Activated CD4-positive, alpha-beta T cell treated with anti-CD3 and anti-CD28 coated beads for 36 hours (primary cell): Measurements from ENCODE around the gene GNB1. TPM values are rescaled to one million over a fixed set of nuclear protein-coding genes. Genes with fewer than 3 reads are reported as not detected.
"Not testable (repeated sequence)": the region's sequence is repeated elsewhere in the genome, so short reads cannot be mapped to it uniquely, and the experiment has no call there.

Experiments
- ATAC-seq: fragments of 200-7000 bp; cut with Tn5 transposase; one replicate; pipeline ENCODE4 v1.10.0; 2021; ENCODE audit warnings: mild to moderate bottlenecking, moderate library complexity
- CTCF ChIA-PET: fragments of 350-600 bp; sonication (Branson Sonifier 250); formaldehyde crosslinking; loops from one replicate; lab custom pipeline; 2021; ENCODE audit warnings: antibody characterized with exemption; lab: Charles Lee
- POLR2A ChIA-PET: fragments of 350-600 bp; sonication (Branson Sonifier 250); formaldehyde crosslinking; loops from one replicate; lab custom pipeline; 2021; ENCODE audit warnings: antibody characterized with exemption, inconsistent platforms; lab: Charles Lee
- DNase-seq: peaks from one replicate; pipeline ENCODE4 v3.0.0-alpha.2; 2020
- H3K27ac Mint-ChIP-seq: one replicate; pipeline ENCODE4 v1.8.0; 2021; ENCODE audit warnings: mixed read lengths
- H3K27me3 Mint-ChIP-seq: one replicate; pipeline ENCODE4 v1.8.0; 2021; ENCODE audit warnings: mixed read lengths
- H3K36me3 Mint-ChIP-seq: one replicate; pipeline ENCODE4 v1.8.0; 2021; ENCODE audit warnings: low read depth, mixed read lengths
- H3K4me1 Mint-ChIP-seq: one replicate; pipeline ENCODE4 v1.8.0; 2021; ENCODE audit warnings: mixed read lengths
- H3K4me3 Mint-ChIP-seq: one replicate; pipeline ENCODE4 v1.8.0; 2021; ENCODE audit warnings: mild to moderate bottlenecking, moderate library complexity, mixed read lengths
- H3K9me3 Mint-ChIP-seq: one replicate; pipeline ENCODE4 v1.8.0; 2021; ENCODE audit warnings: low read depth, mixed read lengths
- intact Hi-C, 2 experiments: fragments of 100-400 bp; cut with DNase I in 1 of 2; cut with micrococcal nuclease in 1 of 2; formaldehyde crosslinking; loops; one replicate each; pipeline versions ENCODE4 v1.14.2 to v1.15.1; 2022 to 2024; cut with DNase I, micrococcal nuclease
- total RNA-seq, 2 experiments: library from RNA; stranded (reverse); gene quantifications; one replicate each; pipeline ENCODE4 v1.2.3, GENCODE V29; 2021

The GNB1 gene
- total RNA-seq, 2 experiments from 2014 or later: 347 to 669 TPM

GRCh38 chr1:1893291-1893985 lies 2.6 kb upstream of the GNB1 start:
- ATAC-seq (no peak), DNase-seq (no peak)
- no peak overlapping the region for H3K27ac Mint-ChIP-seq
- H3K36me3 Mint-ChIP-seq: peaks cover 18% of the 10 kb centered on the region
- peak overlapping the region; percentile 30 for H3K4me3 Mint-ChIP-seq
- CTCF ChIA-PET: interaction anchor here (0.7 kb wide), 1 partner anchor 19 kb away, joined by 3 read pairs; no protein-coding TSS in a partner anchor
- H3K9me3 Mint-ChIP-seq: no peaks in the 10 kb centered on the region
- POLR2A ChIA-PET: no interaction called here
- H3K4me1 Mint-ChIP-seq: peaks cover 33% of the 10 kb centered on the region
- intact Hi-C loops: loop anchor here in 1 of 2 experiments (5.0 kb wide), 1 partner anchor 851 kb away; no protein-coding TSS in a partner anchor
- H3K27me3 Mint-ChIP-seq: no peaks in the 10 kb centered on the region

- H3K36me3 Mint-ChIP-seq: peaks cover 22% of the 10 kb centered on the region
- H3K4me1 Mint-ChIP-seq: peaks cover 40% of the 10 kb centered on the region
- DNase-seq (no peak), ATAC-seq (no peak)
- H3K27ac Mint-ChIP-seq: peak overlapping the region; percentile 84
- no peaks in the 10 kb centered on the region for H3K27me3 Mint-ChIP-seq
- intact Hi-C loops: loop anchor here in 1 of 2 experiments (5.0 kb wide), 1 partner anchor 850 kb away; no protein-coding TSS in a partner anchor
- H3K9me3 Mint-ChIP-seq: no peaks in the 10 kb centered on the region
- ChIA-PET CTCF (no interaction called here), POLR2A (interaction anchor here (1.2 to 1.8 kb wide), 2 partner anchors 16 to 112 kb away, joined by 3 to 4 read pairs; no protein-coding TSS in a partner anchor)
- peak overlapping the region; percentile 88 for H3K4me3 Mint-ChIP-seq
Observed at GRCh38 chr1:1892763-1893120, 1.9 kb upstream of the GNB1 start.

- CTCF ChIA-PET: interaction anchor here (0.6 to 0.8 kb wide), 2 partner anchors 13 to 16 kb away, joined by 3 to 6 read pairs; no protein-coding TSS in a partner anchor
- H3K4me3 Mint-ChIP-seq: peak overlapping the region; percentile 88
- no peaks in the 10 kb centered on the region for H3K27me3 Mint-ChIP-seq
- H3K4me1 Mint-ChIP-seq: peaks cover 45% of the 10 kb centered on the region
- POLR2A ChIA-PET: interaction anchor here (1.2 to 1.8 kb wide), 2 partner anchors 17 to 112 kb away, joined by 3 to 4 read pairs; no protein-coding TSS in a partner anchor
- H3K36me3 Mint-ChIP-seq: peaks cover 22% of the 10 kb centered on the region
- H3K27ac Mint-ChIP-seq: peak overlapping the region; percentile 84
- intact Hi-C loops: loop anchor here in 1 of 2 experiments (5.0 kb wide), 1 partner anchor 850 kb away; no protein-coding TSS in a partner anchor
- no peak for ATAC-seq
- no peak for DNase-seq
- no peaks in the 10 kb centered on the region for H3K9me3 Mint-ChIP-seq
Observed at GRCh38 chr1:1892079-1892762, 1.3 kb upstream of the GNB1 start.

DNA sequence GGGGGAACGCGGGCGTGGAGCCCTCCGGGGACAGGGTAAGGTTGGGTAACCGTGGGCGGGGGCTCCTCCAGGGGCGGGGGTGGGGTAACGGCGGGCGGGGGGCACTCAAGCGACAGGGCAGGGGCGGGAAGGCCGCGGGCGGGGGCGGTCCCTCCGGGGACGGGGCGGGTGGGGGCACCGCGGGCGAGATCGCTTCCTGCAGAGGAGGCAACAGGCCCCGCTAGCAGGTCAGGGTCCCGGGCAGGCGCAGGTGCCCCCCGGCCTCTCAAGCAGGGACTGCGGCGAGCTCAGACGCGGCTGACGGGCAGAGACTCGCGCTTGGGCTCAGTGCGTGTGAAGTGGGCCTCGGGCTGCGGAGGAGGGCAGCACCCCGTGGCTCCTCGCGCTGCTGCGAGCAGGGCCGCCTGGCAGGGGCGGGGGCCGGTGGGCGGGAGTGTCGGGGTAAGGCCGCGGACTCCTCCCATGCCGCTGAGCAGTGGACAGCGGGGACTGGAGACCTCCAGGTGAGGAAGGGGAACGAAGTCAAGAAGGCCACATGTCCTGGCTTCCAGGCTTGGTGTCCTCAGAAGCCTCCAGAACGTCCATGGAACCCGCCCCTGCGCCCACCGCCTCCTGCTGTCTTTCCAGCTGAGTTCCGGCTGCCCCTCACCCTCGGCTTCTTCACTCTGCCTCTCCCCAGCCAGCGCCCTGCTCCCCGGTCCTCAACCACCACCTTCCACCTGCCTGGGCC lies 627 bp upstream of the GNB1 start:
- H3K36me3 Mint-ChIP-seq: peaks cover 22% of the 10 kb centered on the region
- peaks cover 49% of the 10 kb centered on the region for H3K4me1 Mint-ChIP-seq
- peak overlapping the region; percentile 88 for H3K4me3 Mint-ChIP-seq
- ChIA-PET POLR2A (interaction anchor here (1.2 to 1.8 kb wide), 2 partner anchors 18 to 111 kb away, joined by 3 to 4 read pairs; no protein-coding TSS in a partner anchor), CTCF (interaction anchor here (0.6 to 0.8 kb wide), 2 partner anchors 14 to 16 kb away, joined by 3 to 6 read pairs; no protein-coding TSS in a partner anchor)
- no peaks in the 10 kb centered on the region for H3K27me3 Mint-ChIP-seq
- ATAC-seq (peak; percentile 52), DNase-seq (peak; percentile 78)
- intact Hi-C loops: loop anchor here (1.0 to 5.0 kb wide), 11 partner anchors 15 to 849 kb away; partner anchors contain the start of genes ATAD3B (in 1 of the 2), C1orf159 (in 1 of the 2), CDK11A (in 1 of the 2) and CDK11B (in 1 of the 2)
- H3K27ac Mint-ChIP-seq: peak overlapping the region; percentile 84
- no peaks in the 10 kb centered on the region for H3K9me3 Mint-ChIP-seq

DNA sequence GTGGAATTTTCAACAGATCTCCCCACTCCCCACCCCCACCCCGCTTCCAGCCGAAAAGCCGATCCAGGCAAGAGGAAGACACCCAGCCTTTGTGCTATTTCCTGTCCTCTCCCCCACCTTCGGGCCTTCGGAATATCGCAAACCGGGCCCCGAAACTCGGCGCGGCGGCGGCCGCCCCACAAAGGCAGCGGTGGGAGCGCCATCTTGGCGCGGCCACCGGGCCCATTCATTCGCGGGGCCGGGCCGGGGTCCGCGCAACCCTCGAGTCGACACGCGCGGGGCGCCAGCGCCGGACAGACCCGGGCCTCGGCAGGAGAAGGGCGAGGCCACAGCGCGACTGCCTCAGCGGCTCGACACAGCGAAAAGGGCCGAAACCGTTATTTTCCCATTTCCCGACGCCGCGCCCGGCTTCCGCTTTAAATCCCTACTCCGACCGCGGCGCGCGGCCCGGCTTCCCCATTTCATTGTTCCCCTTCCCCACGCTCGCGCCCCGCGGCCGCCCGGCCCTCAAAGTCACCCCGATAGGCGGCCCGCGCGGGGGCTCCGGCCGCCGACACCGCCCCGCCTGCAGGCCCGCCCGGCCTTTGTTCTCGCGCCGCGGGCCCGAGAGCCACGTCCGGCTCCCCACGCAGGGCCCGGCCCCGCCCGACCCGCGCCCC lies 911 bp downstream of the GNB1 start:
- ATAC-seq: peak; percentile 37
- CTCF ChIA-PET: no interaction called here
- no peaks in the 10 kb centered on the region for H3K27me3 Mint-ChIP-seq
- H3K4me3 Mint-ChIP-seq: peak overlapping the region; percentile 83
- intact Hi-C loops: loop anchor here (2.0 to 5.0 kb wide), 4 partner anchors 109 to 848 kb away; partner anchors contain the start of genes CDK11A (in 1 of the 2) and CDK11B (in 1 of the 2)
- peak; percentile 64 for DNase-seq
- no peaks in the 10 kb centered on the region for H3K9me3 Mint-ChIP-seq
- peak overlapping the region; percentile 78 for H3K27ac Mint-ChIP-seq
- peaks cover 53% of the 10 kb centered on the region for H3K4me1 Mint-ChIP-seq
- POLR2A ChIA-PET: no interaction called here
- peaks cover 24% of the 10 kb centered on the region for H3K36me3 Mint-ChIP-seq

DNA sequence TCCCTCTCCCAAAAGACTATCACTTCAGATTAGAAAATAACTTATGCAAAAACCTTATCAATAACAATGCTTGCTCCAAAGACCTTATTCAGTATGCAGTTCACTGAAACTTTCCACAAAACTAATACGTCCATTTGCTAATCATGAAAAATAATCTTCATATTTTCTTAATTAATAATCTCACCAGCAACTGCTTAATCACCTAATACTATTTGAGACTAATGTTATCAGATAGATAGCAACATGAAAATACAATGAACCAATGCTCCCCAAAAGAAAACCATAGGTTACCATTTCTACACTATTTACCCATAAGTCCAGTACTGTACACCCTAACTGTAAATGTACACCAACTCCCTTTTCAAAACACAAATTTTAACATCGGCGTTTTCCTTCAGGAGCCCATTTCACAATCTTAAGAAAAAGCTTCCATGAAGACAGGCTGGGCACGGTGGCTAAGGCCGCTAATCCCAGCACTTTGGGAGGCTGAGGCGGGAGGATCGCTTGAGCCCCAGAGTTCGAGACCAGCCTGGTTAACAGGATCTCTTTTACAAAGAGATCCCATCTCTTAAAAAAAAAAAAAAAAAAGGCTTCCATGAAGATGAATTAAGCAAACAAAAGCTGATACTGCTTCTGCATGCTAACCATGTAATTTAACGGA lies 1.7 kb downstream of the GNB1 start:
- intact Hi-C loops: loop anchor here in 1 of 2 experiments (2.0 kb wide), 1 partner anchor 108 kb away; no protein-coding TSS in a partner anchor
- POLR2A ChIA-PET: interaction anchor here (0.6 to 0.7 kb wide), 2 partner anchors 9 to 29 kb away, joined by 3 to 11 read pairs; no protein-coding TSS in a partner anchor
- Mint-ChIP-seq H3K27ac (peak overlapping the region; percentile 78), H3K4me3 (peak overlapping the region; percentile 83), H3K9me3 (no peaks in the 10 kb centered on the region), H3K27me3 (no peaks in the 10 kb centered on the region), H3K4me1 (peaks cover 49% of the 10 kb centered on the region), H3K36me3 (peaks cover 24% of the 10 kb centered on the region)
- DNase-seq (no peak), ATAC-seq (no peak)
- CTCF ChIA-PET: interaction anchor here (0.8 to 2.1 kb wide), 3 partner anchors 17 to 110 kb away, joined by 3 to 6 read pairs (median 3); no protein-coding TSS in a partner anchor

- peaks cover 72% of the 10 kb centered on the region for H3K4me1 Mint-ChIP-seq
- ChIA-PET POLR2A (interaction anchor here (0.9 kb wide), 1 partner anchor 60 kb away, joined by 9 read pairs; no protein-coding TSS in a partner anchor), CTCF (interaction anchor here (0.6 to 1.5 kb wide), 3 partner anchors 22 to 26 kb away, joined by 3 to 5 read pairs (median 5); no protein-coding TSS in a partner anchor)
Observed at GRCh38 chr1:1883890-1884289, 7.0 kb downstream of the GNB1 start.

DNA sequence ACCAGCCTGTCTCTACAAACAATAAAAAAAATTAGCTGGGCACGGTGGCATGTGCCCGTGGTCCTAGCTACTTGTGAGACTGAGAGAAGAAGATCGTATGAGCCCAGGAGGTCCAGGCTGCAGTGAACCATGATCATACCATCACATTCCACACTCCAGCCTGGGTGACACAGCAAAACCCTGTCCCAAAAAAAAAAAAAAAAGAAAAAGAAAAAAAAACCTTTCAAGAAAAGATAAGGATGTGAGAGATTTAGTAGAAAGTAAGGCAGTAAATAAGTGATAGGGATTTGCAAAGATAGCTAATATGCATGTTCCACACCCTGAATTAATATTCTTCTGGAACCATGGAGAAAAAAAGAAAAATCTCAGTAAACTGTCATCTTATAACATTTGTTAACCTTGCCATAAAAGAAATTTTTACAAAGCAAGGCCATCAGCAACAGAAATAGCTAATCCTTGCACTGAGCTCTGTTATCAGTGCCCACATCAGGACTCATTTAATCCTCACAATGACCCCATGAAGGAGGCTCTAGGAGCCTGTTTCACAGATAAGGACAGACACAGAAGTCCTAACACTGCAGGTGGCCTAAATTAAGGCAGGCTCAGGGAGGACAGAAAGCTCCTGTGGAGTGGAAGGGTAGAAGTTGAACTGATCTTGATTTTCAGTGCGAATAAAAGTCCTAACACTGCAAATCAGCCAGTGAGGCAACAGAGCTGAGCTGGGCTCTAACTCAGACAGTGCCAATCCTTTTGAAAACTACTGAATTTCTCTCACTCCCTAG lies 7.6 kb downstream of the GNB1 start:
- peak overlapping the region; percentile 60 for H3K27ac Mint-ChIP-seq
- no peaks in the 10 kb centered on the region for H3K27me3 Mint-ChIP-seq
- H3K9me3 Mint-ChIP-seq: no peaks in the 10 kb centered on the region
- CTCF ChIA-PET: interaction anchor here (0.9 to 1.5 kb wide), 2 partner anchors 22 to 24 kb away, joined by 5 read pairs; no protein-coding TSS in a partner anchor
- H3K4me3 Mint-ChIP-seq: no peak overlapping the region
- intact Hi-C loops: no loop called here
- peaks cover 23% of the 10 kb centered on the region for H3K36me3 Mint-ChIP-seq
- ATAC-seq: no peak
- H3K4me1 Mint-ChIP-seq: peaks cover 72% of the 10 kb centered on the region
- POLR2A ChIA-PET: interaction anchor here (0.7 to 0.9 kb wide), 2 partner anchors 15 to 60 kb away, joined by 6 to 9 read pairs; no protein-coding TSS in a partner anchor
- no peak for DNase-seq

More at GRCh38 chr1:1883890-1884289, 7.0 kb downstream of the GNB1 start:
- H3K4me3 Mint-ChIP-seq, DNase-seq, H3K27me3 Mint-ChIP-seq, intact Hi-C loops, H3K9me3 Mint-ChIP-seq, ATAC-seq: not testable (repeated sequence)
- peak overlapping the region; percentile 13 for H3K27ac Mint-ChIP-seq
- peaks cover 19% of the 10 kb centered on the region for H3K36me3 Mint-ChIP-seq

DNA sequence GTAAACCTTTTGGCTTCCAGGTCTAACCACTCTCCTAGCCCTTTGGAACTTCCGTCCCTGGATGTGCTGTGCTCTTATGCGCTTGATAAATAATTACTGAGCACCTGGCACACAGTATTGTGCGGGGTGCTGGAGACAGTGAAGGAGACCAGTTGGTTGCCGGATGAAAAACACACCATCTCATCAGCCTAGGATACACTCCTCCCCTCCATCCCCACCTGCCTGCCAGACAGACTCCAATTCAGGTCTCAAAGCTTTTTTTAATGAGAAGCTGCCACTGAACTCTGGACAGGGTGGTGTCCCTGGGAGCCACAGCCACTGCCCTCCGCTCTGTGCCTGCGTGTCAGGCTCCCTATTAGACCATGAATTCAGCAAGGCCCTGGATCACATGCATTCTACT lies 9.2 kb downstream of the GNB1 start:
- no peak overlapping the region for H3K4me3 Mint-ChIP-seq
- CTCF ChIA-PET: interaction anchor here (0.6 to 1.2 kb wide), 3 partner anchors 12 to 889 kb away, joined by 3 to 8 read pairs (median 4); no protein-coding TSS in a partner anchor
- intact Hi-C loops: no loop called here
- no peak for ATAC-seq
- H3K36me3 Mint-ChIP-seq: peaks cover 24% of the 10 kb centered on the region
- POLR2A ChIA-PET: interaction anchor here (0.7 kb wide), 1 partner anchor 534 kb away, joined by 3 read pairs; no protein-coding TSS in a partner anchor
- DNase-seq: no peak
- H3K27ac Mint-ChIP-seq: no peak overlapping the region
- peaks cover 67% of the 10 kb centered on the region for H3K4me1 Mint-ChIP-seq
- no peaks in the 10 kb centered on the region for H3K27me3 Mint-ChIP-seq
- H3K9me3 Mint-ChIP-seq: no peaks in the 10 kb centered on the region
